HepG2 (cell line): ENCODE data around the gene ZBTB43. TPM values are rescaled to one million over a fixed set of nuclear protein-coding genes. Genes with fewer than 3 reads are reported as not detected.

ENCODE experiments used
- AHR ChIP-seq: IDR thresholded peaks from 2 replicates; pipeline ENCODE4 v1.6.1; 2018; ENCODE audit warnings: missing genetic modification reagents, missing compliant biosample characterization
- ARNTL ChIP-seq: sonication (generic); formaldehyde crosslinking; IDR thresholded peaks from 2 replicates; pipeline ENCODE4 v1.4.0; 2020; ENCODE audit warnings: mild to moderate bottlenecking, missing genetic modification reagents
- CC2D1A ChIP-seq: sonication (generic); formaldehyde crosslinking; IDR thresholded peaks from 2 replicates; pipeline ENCODE4 v1.8.1; 2023; ENCODE audit warnings: mild to moderate bottlenecking, missing genetic modification reagents
- FOSL1 ChIP-seq: sonication (generic); formaldehyde crosslinking; IDR thresholded peaks from 2 replicates; pipeline ENCODE4 v1.9.0; 2021; ENCODE audit warnings: missing genetic modification reagents, borderline replicate concordance
- GATAD1 ChIP-seq: IDR thresholded peaks from 2 replicates; pipeline ENCODE4 v1.6.1; 2016; ENCODE audit warnings: missing genetic modification reagents, missing compliant biosample characterization
- GATAD2A ChIP-seq: IDR thresholded peaks from 2 replicates; pipeline ENCODE4 v1.6.1; 2016
- HDAC1 ChIP-seq: sonication (generic); formaldehyde crosslinking; IDR thresholded peaks from 2 replicates; pipeline ENCODE4 v1.5.1; 2020; ENCODE audit warnings: mild to moderate bottlenecking, missing genetic modification reagents
- KLF12 ChIP-seq: sonication (generic); formaldehyde crosslinking; IDR thresholded peaks from 2 replicates; pipeline ENCODE4 v1.4.0; 2020; ENCODE audit warnings: missing genetic modification reagents, borderline replicate concordance
- KMT2A ChIP-seq: sonication (generic); formaldehyde crosslinking; IDR thresholded peaks from 2 replicates; pipeline ENCODE4 v1.4.0; 2020; ENCODE audit warnings: missing genetic modification reagents
- MAFK ChIP-seq, 2 experiments: IDR thresholded peaks in 1 of 2; conservative IDR thresholded peaks in 1 of 2; 2 replicates each; pipeline ENCODE4 v1.6.1; 2011; ENCODE audit warnings: improper control_type of control experiment in 2 of 2, low read length in 2 of 2
- MZF1 ChIP-seq: sonication (generic); formaldehyde crosslinking; IDR thresholded peaks from 2 replicates; pipeline ENCODE4 v1.8.1; 2023; ENCODE audit warnings: mild to moderate bottlenecking, missing genetic modification reagents, borderline replicate concordance
- NR2C2 ChIP-seq: sonication (generic); formaldehyde crosslinking; IDR thresholded peaks from 2 replicates; pipeline ENCODE4 v1.4.0; 2020; ENCODE audit warnings: missing genetic modification reagents, mild to moderate bottlenecking, moderate library complexity, borderline replicate concordance
- NRL ChIP-seq: sonication (generic); formaldehyde crosslinking; IDR thresholded peaks from 2 replicates; pipeline ENCODE4 v1.5.0; 2020; ENCODE audit warnings: missing genetic modification reagents, mild to moderate bottlenecking, moderate library complexity, borderline replicate concordance
- PCBP1 ChIP-seq: fragments of 200-400 bp; formaldehyde crosslinking; IDR thresholded peaks from 2 replicates; pipeline ENCODE4 v1.6.1; 2017; ENCODE audit warnings: mild to moderate bottlenecking, low read depth, low read length, borderline replicate concordance
- TBX3 ChIP-seq: fragments of 450-650 bp; IDR thresholded peaks from 2 replicates; pipeline ENCODE4 v1.6.1; 2017; ENCODE audit warnings: antibody characterized with exemption, mild to moderate bottlenecking, inconsistent platforms, borderline replicate concordance
- TGIF2 ChIP-seq: IDR thresholded peaks from 2 replicates; pipeline ENCODE4 v1.6.1; 2016; ENCODE audit warnings: control low read depth, missing compliant biosample characterization
- XBP1 ChIP-seq: sonication (generic); formaldehyde crosslinking; IDR thresholded peaks from 2 replicates; pipeline ENCODE4 v1.5.0; 2020; ENCODE audit warnings: missing genetic modification reagents
- ZIK1 ChIP-seq: sonication (generic); formaldehyde crosslinking; IDR thresholded peaks from 2 replicates; pipeline ENCODE4 v1.5.0; 2020; ENCODE audit warnings: mild to moderate bottlenecking, low read depth, missing genetic modification reagents, borderline replicate concordance
- ZNF12 ChIP-seq: sonication (generic); formaldehyde crosslinking; IDR thresholded peaks from 2 replicates; pipeline ENCODE4 v1.5.0; 2020; ENCODE audit warnings: missing genetic modification reagents
- ZNF160 ChIP-seq: sonication (generic); formaldehyde crosslinking; IDR thresholded peaks from 2 replicates; pipeline ENCODE4 v1.8.0; 2022; ENCODE audit warnings: mild to moderate bottlenecking, inconsistent platforms, missing genetic modification reagents
- ZNF225 ChIP-seq: sonication (generic); formaldehyde crosslinking; IDR thresholded peaks from 2 replicates; pipeline ENCODE4 v1.4.0; 2020; ENCODE audit warnings: mild to moderate bottlenecking, missing genetic modification reagents
- ZNF674 ChIP-seq: sonication (generic); formaldehyde crosslinking; IDR thresholded peaks from 2 replicates; pipeline ENCODE4 v1.5.0; 2020; ENCODE audit warnings: low read depth, mild to moderate bottlenecking, missing genetic modification reagents
- ZNF775 ChIP-seq: sonication (generic); formaldehyde crosslinking; IDR thresholded peaks from 2 replicates; pipeline ENCODE4 v1.4.0; 2020; ENCODE audit warnings: missing genetic modification reagents, mild to moderate bottlenecking, moderate library complexity, borderline replicate concordance
- polyA plus RNA-seq, 8 experiments: library from polyadenylated mRNA; depleted of rRNA in 3 of 8; stranded (reverse) in 7 of 8; unstranded in 1 of 8; fragments of >200 nt; fragmentation: Illumina TruSeq in 4 of 8; extraction: Trizol in 4 of 8; gene quantifications; 2 replicates each; pipeline versions ENCODE4 v1.2.1 to v1.2.3, GENCODE V29; 2011 to 2016; ENCODE audit warnings: low read depth in 4 of 8, missing spikeins in 1 of 8, mixed read lengths in 1 of 8; ENCODE audit not compliant: insufficient read depth in 1 of 8
- total RNA-seq, 5 experiments: library from RNA; depleted of rRNA; stranded (reverse); fragments of >200 nt; fragmentation: Illumina TruSeq; extraction: Trizol; gene quantifications; 2 replicates each; pipeline ENCODE4 v1.2.3, GENCODE V29; 2016; ENCODE audit warnings: low read depth in 1 of 5
- TF ChIP-seq, protein P1 (sequence below): sonication (generic); formaldehyde crosslinking; IDR thresholded peaks from 2 replicates; pipeline ENCODE4 v1.9.0; 2021; ENCODE audit warnings: mild to moderate bottlenecking, missing genetic modification reagents
- TF ChIP-seq, protein P2 (sequence below): sonication (generic); formaldehyde crosslinking; IDR thresholded peaks from 2 replicates; pipeline ENCODE4 v1.4.0; 2020; ENCODE audit warnings: missing genetic modification reagents

Gene ZBTB43
- total and polyA plus RNA-seq, 2 of the 13 experiments (the other 11 are each of a cell fraction or from before 2014, with no cell fraction given): 7.1 to 31.4 TPM

DNA sequence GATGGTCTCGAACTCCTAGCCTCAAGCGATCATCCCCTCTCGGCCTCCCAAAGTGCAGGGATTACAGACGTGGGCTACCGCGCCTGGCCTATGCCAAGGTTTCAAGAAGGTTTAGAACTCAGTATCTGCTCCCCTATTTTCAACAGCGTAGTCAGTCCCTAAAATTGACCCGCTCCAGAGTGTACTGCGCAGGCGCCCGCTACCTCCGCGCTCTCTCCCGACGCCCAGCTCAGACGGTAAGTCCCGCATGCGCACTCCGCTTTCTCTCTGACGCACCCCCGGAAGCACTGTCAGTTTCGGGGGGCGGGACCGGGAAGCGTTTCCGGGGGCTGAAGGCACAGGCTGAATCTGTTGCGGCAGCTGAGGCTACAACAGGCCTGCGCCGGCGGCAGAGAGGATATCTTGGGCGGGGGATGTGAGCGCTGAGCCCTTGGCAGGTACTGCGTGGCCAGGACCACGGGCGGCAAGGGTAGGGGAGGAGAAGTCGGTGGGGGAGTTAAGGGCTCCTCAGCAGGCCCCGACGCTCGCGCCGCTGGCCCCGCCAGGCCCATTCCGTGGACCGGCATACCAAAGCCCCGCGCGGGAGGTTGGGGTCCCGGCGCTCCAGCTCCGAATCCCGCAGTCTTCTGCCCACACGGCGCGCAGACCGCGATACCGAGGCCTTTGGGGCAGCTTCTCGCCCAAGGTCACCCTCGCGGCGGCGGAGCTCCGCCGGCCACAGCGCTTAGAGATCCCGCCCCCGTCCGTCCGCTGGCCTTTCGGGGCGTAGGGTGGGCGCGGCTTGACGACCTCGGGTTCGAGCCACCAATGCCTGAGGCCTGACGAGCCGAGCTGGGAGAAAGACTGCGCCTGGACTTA, at the start of gene ZBTB43 (continued):
- TF ChIP-seq, protein P1, sequence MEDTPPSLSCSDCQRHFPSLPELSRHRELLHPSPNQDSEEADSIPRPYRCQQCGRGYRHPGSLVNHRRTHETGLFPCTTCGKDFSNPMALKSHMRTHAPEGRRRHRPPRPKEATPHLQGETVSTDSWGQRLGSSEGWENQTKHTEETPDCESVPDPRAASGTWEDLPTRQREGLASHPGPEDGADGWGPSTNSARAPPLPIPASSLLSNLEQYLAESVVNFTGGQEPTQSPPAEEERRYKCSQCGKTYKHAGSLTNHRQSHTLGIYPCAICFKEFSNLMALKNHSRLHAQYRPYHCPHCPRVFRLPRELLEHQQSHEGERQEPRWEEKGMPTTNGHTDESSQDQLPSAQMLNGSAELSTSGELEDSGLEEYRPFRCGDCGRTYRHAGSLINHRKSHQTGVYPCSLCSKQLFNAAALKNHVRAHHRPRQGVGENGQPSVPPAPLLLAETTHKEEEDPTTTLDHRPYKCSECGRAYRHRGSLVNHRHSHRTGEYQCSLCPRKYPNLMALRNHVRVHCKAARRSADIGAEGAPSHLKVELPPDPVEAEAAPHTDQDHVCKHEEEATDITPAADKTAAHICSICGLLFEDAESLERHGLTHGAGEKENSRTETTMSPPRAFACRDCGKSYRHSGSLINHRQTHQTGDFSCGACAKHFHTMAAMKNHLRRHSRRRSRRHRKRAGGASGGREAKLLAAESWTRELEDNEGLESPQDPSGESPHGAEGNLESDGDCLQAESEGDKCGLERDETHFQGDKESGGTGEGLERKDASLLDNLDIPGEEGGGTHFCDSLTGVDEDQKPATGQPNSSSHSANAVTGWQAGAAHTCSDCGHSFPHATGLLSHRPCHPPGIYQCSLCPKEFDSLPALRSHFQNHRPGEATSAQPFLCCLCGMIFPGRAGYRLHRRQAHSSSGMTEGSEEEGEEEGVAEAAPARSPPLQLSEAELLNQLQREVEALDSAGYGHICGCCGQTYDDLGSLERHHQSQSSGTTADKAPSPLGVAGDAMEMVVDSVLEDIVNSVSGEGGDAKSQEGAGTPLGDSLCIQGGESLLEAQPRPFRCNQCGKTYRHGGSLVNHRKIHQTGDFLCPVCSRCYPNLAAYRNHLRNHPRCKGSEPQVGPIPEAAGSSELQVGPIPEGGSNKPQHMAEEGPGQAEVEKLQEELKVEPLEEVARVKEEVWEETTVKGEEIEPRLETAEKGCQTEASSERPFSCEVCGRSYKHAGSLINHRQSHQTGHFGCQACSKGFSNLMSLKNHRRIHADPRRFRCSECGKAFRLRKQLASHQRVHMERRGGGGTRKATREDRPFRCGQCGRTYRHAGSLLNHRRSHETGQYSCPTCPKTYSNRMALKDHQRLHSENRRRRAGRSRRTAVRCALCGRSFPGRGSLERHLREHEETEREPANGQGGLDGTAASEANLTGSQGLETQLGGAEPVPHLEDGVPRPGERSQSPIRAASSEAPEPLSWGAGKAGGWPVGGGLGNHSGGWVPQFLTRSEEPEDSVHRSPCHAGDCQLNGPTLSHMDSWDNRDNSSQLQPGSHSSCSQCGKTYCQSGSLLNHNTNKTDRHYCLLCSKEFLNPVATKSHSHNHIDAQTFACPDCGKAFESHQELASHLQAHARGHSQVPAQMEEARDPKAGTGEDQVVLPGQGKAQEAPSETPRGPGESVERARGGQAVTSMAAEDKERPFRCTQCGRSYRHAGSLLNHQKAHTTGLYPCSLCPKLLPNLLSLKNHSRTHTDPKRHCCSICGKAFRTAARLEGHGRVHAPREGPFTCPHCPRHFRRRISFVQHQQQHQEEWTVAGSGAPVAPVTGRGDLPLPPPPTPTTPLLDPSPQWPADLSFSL (CRISPR knock-in tag): no peak
- TF ChIP-seq XBP1 (CRISPR knock-in tag) (0 out of 2 replicates have a peak, but pooled peaks have one; percentile 2), MAFK (conservative IDR thresholded peaks at IDR 0.05 in 1 of 2, IDR thresholded peaks at IDR 0.05 in 1 of 2; ENCODE audit: low read length in 2 of 2) (no peak), ZNF225 (CRISPR knock-in tag) (no peak; the same call in 1 of the 2 replicates), TGIF2 (no peak), NR2C2 (CRISPR knock-in tag) (peak; percentile 99), KMT2A (CRISPR knock-in tag) (peak; percentile 73), TBX3 (no peak), NRL (peak; percentile 42), AHR (CRISPR knock-in tag) (no peak), MZF1 (no peak), ARNTL (CRISPR knock-in tag) (no peak; the same call in 1 of the 2 replicates), ZNF674 (CRISPR knock-in tag) (no peak), ZNF775 (CRISPR knock-in tag) (no peak), KLF12 (no peak), ZIK1 (CRISPR knock-in tag) (no peak), GATAD1 (peak; percentile 92), CC2D1A (no peak), ZNF12 (CRISPR knock-in tag) (no peak), GATAD2A (CRISPR knock-in tag) (no peak), ZNF160 (CRISPR knock-in tag) (peak; percentile 70; the same call in 1 of the 2 replicates), PCBP1 (0 out of 2 replicates have a peak, but pooled peaks have one; percentile 48), FOSL1 (CRISPR knock-in tag) (no peak), HDAC1 (CRISPR knock-in tag) (peak; percentile 82)
- TF ChIP-seq, protein P2, sequence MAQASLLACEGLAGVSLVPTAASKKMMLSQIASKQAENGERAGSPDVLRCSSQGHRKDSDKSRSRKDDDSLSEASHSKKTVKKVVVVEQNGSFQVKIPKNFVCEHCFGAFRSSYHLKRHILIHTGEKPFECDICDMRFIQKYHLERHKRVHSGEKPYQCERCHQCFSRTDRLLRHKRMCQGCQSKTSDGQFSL (CRISPR knock-in tag): no peak
